HK-2 (cell line): ENCODE data around the gene TMEFF1.
"Not testable (repeated sequence)": the region's sequence is repeated elsewhere in the genome, so short reads cannot be mapped to it uniquely, and the experiment has no call there.

Experiments
- DNase-seq: peaks from one replicate; pipeline ENCODE4 v3.0.0-alpha.2; 2018; ENCODE audit not compliant: unreplicated experiment

Gene TMEFF1

GRCh38 chr9:100472788-100473275 lies at the start of gene TMEFF1:
Gene TMEFF1, plus strand, starts transcription at chr9:100473149. Its CDS starts 396 bp downstream, at chr9:100473545.
- DNase-seq, result peak; percentile 52

- no peak for DNase-seq
Measured at GRCh38 chr9:100425758-100426157, 47.2 kb upstream of the TMEFF1 start.

GRCh38 chr9:100426189-100426529 lies 46.8 kb upstream of the TMEFF1 start:
- DNase-seq, result no peak

- DNase-seq, result peak; percentile 72
Measured at GRCh38 chr9:100426530-100427365, 46.2 kb upstream of the TMEFF1 start, which contains the start of gene MSANTD3. Gene MSANTD3, plus strand, starts transcription at chr9:100427143. Its CDS starts 14,796 bp downstream, at chr9:100441939.

- DNase-seq, result peak; percentile 72
Measured at GRCh38 chr9:100427366-100428263, 45.3 kb upstream of the TMEFF1 start.

GRCh38 chr9:100428871-100429654 lies 43.9 kb upstream of the TMEFF1 start:
- DNase-seq, result peak; percentile 65

GRCh38 chr9:100430286-100430940 lies 42.5 kb upstream of the TMEFF1 start:
- DNase-seq, result no peak

GRCh38 chr9:100431886-100432285 lies 41.1 kb upstream of the TMEFF1 start:
- no peak for DNase-seq

- DNase-seq, result no peak
Measured at GRCh38 chr9:100432736-100433135, 40.2 kb upstream of the TMEFF1 start.

- DNase-seq, result no peak
Measured at GRCh38 chr9:100436571-100436970, 36.4 kb upstream of the TMEFF1 start.

- peak; percentile 68 for DNase-seq
Measured at GRCh38 chr9:100437860-100438805, 34.8 kb upstream of the TMEFF1 start.

GRCh38 chr9:100440071-100440470 lies 32.9 kb upstream of the TMEFF1 start:
- DNase-seq, result no peak

GRCh38 chr9:100440487-100440886 lies 32.5 kb upstream of the TMEFF1 start:
- not testable (repeated sequence) for DNase-seq

- DNase-seq, result no peak
Measured at GRCh38 chr9:100441911-100442361, 31.0 kb upstream of the TMEFF1 start.

GRCh38 chr9:100443781-100444768 lies 28.9 kb upstream of the TMEFF1 start:
- no peak for DNase-seq

- no peak for DNase-seq
Measured at GRCh38 chr9:100445161-100445902, 27.6 kb upstream of the TMEFF1 start.

- DNase-seq, result no peak
Measured at GRCh38 chr9:100445903-100446549, 26.9 kb upstream of the TMEFF1 start.
